ENCODE measurements around the gene CRYBG2.

Gene CRYBG2

DNA sequence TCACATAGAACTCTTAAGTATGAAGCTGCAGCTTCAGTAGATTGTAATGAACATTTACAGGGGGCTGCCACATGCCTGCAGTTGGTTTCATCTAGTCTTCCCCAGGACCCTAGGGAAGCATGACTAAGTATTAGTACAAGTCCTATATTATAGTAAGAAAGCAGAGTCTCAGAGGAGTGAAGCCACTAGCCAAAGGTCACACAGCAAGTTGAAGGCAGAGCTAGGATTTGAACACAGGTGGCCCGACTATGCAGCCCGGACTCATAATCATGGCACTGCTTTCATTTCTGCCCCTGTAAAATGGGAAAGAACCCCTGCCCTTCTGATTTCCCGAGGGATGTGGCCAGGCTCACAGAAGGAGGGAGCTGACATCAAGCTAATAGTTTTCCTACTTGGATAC lies 8.4 kb upstream of the CRYBG2 start:
- DNase-seq (ENCODE audit: low read depth), result no peak
- in situ Hi-C loops (cut with HindIII; ENCODE audit: low sequenced_read_pairs), result loop anchor here (5.0 kb wide), 1 partner anchor 45 kb away; no protein-coding TSS in a partner anchor
- TF ChIP-seq, protein P1, sequence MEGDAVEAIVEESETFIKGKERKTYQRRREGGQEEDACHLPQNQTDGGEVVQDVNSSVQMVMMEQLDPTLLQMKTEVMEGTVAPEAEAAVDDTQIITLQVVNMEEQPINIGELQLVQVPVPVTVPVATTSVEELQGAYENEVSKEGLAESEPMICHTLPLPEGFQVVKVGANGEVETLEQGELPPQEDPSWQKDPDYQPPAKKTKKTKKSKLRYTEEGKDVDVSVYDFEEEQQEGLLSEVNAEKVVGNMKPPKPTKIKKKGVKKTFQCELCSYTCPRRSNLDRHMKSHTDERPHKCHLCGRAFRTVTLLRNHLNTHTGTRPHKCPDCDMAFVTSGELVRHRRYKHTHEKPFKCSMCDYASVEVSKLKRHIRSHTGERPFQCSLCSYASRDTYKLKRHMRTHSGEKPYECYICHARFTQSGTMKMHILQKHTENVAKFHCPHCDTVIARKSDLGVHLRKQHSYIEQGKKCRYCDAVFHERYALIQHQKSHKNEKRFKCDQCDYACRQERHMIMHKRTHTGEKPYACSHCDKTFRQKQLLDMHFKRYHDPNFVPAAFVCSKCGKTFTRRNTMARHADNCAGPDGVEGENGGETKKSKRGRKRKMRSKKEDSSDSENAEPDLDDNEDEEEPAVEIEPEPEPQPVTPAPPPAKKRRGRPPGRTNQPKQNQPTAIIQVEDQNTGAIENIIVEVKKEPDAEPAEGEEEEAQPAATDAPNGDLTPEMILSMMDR (IDR thresholded peaks at IDR 0.05; ENCODE audit: low read depth, low read length, missing control alignments), result no peak
- no peak overlapping the region for H3K4me3 ChIP-seq (ENCODE audit: low read depth, low read length)

DNA sequence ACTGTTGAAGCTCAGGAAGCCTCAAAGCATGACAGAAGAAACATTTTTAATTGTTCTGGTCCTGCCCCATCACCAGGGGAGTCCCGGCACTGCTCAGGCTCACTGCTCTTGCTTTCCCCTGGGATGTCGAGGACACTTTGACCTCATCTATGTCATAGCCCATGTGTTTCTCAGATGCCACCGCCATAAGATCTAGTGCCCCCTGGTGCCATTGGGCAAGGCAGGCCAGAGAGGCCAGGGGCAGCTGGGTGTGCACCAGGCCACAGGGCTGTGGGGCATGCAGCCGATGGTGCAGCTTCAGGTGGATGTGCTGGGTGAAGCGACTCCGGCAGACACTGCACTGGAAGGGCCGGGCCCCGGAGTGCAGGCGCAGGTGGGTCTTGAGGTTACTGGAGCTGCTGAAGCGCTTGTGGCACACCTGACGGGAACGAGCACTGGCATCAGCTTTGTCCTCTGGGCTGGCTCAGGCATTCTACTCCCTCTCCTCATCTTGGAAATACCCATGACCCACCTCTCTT lies 7.7 kb upstream of the CRYBG2 start:
- DNase-seq (ENCODE audit: low read depth), result no peak
- TF ChIP-seq, protein P1 (IDR thresholded peaks at IDR 0.05; ENCODE audit: low read depth, low read length, missing control alignments), result peak; percentile 10
- in situ Hi-C loops (cut with HindIII; ENCODE audit: low sequenced_read_pairs), result loop anchor here (5.0 kb wide), 1 partner anchor 46 kb away; no protein-coding TSS in a partner anchor

DNA sequence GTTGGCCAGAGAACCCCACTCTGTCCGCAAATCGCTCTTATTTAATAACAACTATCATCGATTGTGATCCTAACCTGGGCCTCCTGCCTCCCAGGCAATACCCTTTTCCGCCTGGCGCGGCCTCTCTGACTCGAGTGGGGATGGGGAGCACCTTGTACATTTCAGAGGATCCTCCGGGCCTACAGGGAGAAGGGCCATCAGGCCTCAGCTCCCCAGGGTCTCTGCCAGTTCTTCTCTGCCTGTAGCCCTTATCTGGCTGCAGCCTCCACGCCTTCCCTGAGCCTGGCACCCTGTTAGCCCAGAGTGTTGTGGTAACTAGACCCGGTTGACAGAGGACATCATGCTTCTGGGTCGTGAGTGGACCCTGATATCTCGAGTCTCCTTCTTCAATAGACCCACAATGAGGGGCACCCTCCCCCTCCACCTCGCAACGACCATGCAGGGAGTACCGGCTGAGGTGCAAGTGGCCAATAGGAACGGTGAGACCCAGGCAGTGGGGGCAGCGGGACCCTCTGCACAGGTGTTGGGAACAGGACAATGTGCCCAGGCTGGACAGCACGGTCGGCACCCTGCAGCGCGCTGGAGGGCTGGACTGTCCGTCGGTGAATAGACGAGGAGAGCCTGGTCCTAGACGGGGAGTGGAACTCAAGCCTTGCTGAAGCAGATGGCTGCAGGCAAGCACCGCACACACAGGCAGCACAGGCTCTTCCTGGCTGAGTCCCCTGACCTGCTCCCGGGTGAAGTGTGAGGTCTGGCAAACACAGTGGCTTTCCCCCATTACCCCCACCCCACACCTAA lies 7.1 kb upstream of the CRYBG2 start:
- in situ Hi-C loops (cut with HindIII; ENCODE audit: low sequenced_read_pairs), result loop anchor here (5.0 kb wide), 1 partner anchor 46 kb away; no protein-coding TSS in a partner anchor
- TF ChIP-seq, protein P1 (IDR thresholded peaks at IDR 0.05; ENCODE audit: low read depth, low read length, missing control alignments), result no peak
- no peak for DNase-seq (ENCODE audit: low read depth)
- H3K4me3 ChIP-seq (ENCODE audit: low read depth, low read length), result peak overlapping the region; percentile 38

More for the DNA sequence above, 7.7 kb upstream of the CRYBG2 start:
- H3K4me3 ChIP-seq (ENCODE audit: low read depth, low read length), result no peak overlapping the region

DNA sequence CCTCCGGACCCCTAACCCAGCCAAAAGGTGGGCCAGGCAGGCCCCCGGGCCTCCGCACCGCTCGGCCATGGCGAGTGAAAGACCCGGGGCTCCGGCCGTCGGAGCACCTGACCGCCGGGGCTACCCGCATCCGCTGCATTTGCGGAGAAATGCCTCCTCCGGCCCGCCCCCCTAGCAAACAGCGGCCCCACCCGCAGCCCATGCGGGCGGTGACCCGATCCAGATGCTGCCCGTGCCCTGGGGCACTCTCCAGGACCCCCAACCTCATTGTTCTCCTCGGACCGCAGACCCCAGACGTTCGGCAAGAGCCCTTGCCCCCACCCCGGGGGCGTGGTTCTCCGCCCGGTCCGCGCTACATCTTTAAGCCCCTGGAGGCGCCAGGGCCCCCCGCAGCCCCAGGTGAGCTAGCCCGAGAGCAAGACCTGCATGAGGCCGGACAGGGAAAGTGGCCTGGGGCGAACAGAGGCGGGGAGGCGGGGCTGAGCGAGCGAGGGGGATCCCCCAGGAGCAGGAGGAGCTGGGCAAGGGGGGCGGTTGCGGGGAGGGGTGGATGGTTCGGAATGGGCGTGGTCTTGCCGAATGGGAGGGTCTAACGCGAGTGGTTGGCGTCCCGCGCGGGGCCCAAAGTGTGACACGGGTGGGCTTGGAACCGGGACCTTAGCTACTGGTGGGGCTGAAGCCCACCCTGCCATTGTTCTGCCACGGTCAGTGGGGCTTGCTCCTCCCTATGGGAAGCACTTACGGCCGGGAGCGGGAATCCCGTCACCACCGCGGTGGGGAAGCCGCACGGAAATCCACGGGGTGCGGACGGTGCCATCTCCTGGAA lies 6.3 kb upstream of the CRYBG2 start:
- in situ Hi-C loops (cut with HindIII; ENCODE audit: low sequenced_read_pairs), result loop anchor here (5.0 kb wide), 1 partner anchor 47 kb away; no protein-coding TSS in a partner anchor
- TF ChIP-seq, protein P1 (IDR thresholded peaks at IDR 0.05; ENCODE audit: low read depth, low read length, missing control alignments), result no peak
- H3K4me3 ChIP-seq (ENCODE audit: low read depth, low read length), result peak overlapping the region; percentile 38
- no peak for DNase-seq (ENCODE audit: low read depth)

DNA sequence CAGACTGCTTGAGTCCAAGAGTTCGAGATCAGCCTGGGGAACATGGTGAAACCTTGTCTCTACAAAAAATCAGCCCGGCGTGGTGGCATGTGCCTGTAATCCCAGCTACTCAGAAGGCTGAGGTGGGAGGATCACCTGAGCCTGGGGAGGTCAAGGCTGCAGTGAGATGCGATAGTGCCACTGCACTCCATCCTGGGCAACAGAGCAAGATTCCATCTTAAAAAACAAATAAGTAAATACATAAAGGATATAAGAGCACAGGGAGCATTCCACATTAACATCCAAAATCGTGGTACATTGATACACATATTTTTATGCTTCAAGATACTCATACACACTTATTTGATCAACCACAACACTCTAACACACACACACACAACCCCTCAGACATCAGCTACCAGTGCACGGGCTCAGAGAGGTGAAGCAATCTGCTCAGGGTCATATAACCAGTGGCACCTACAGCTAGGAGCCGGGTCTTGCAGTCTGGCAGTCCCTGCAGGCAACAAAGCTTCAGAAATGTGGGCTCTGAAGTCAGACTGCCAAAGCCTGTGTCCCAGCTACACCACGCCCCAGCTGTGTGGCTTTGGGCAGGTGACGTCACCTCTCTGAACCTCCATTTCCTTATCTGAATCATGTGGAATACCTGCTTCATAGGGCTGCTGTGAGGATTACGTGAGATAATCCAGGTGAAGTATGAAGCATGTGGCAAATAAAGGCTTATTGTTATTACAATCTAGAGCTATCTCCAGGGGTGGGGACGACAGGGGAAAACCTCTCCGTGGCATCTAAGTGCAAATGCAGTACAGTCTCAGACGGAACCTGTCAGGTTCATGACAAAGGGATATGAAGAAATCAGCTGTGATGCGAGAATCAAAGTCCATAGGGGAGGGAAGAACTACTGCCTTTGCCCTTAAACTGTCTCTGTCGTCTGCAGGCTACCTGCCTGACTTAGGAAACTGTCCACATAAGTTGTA lies 4.8 kb upstream of the CRYBG2 start:
- DNase-seq (ENCODE audit: low read depth), result no peak
- no peak overlapping the region for H3K4me3 ChIP-seq (ENCODE audit: low read depth, low read length)
- TF ChIP-seq, protein P1 (IDR thresholded peaks at IDR 0.05; ENCODE audit: low read depth, low read length, missing control alignments), result no peak
- in situ Hi-C loops (cut with HindIII; ENCODE audit: low sequenced_read_pairs), result no loop called here

Measured in astrocyte of the cerebellum (primary cell).